ENCODE data around the gene RHOT2.

The RHOT2 gene

DNA sequence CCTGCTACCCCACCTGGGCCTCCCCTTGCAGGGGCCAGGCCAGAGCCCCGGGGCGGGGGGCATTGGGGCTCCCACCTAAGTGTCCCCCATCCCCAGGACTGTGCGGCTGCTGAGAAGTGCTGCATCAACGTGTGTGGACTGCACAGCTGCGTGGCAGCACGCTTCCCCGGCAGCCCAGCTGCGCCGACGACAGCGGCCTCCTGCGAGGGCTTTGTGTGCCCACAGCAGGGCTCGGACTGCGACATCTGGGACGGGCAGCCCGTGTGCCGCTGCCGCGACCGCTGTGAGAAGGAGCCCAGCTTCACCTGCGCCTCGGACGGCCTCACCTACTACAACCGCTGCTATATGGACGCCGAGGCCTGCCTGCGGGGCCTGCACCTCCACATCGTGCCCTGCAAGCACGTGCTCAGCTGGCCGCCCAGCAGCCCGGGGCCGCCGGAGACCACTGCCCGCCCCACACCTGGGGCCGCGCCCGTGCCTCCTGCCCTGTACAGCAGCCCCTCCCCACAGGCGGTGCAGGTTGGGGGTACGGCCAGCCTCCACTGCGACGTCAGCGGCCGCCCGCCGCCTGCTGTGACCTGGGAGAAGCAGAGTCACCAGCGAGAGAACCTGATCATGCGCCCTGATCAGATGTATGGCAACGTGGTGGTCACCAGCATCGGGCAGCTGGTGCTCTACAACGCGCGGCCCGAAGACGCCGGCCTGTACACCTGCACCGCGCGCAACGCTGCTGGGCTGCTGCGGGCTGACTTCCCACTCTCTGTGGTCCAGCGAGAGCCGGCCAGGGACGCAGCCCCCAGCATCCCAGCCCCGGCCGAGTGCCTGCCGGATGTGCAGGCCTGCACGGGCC, 35.2 kb upstream of the RHOT2 start:
- DNase-seq (ENCODE audit: low read depth): no peak

DNA sequence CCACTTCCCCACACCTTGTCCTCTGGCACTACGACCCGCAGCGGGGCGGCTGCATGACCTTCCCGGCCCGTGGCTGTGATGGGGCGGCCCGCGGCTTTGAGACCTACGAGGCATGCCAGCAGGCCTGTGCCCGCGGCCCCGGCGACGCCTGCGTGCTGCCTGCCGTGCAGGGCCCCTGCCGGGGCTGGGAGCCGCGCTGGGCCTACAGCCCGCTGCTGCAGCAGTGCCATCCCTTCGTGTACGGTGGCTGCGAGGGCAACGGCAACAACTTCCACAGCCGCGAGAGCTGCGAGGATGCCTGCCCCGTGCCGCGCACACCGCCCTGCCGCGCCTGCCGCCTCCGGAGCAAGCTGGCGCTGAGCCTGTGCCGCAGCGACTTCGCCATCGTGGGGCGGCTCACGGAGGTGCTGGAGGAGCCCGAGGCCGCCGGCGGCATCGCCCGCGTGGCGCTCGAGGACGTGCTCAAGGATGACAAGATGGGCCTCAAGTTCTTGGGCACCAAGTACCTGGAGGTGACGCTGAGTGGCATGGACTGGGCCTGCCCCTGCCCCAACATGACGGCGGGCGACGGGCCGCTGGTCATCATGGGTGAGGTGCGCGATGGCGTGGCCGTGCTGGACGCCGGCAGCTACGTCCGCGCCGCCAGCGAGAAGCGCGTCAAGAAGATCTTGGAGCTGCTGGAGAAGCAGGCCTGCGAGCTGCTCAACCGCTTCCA, 34.4 kb upstream of the RHOT2 start:
- DNase-seq (ENCODE audit: low read depth): no peak

- no peak for DNase-seq (ENCODE audit: low read depth)
Measured at GRCh38 chr16:634051-634670, 33.8 kb upstream of the RHOT2 start.

DNA sequence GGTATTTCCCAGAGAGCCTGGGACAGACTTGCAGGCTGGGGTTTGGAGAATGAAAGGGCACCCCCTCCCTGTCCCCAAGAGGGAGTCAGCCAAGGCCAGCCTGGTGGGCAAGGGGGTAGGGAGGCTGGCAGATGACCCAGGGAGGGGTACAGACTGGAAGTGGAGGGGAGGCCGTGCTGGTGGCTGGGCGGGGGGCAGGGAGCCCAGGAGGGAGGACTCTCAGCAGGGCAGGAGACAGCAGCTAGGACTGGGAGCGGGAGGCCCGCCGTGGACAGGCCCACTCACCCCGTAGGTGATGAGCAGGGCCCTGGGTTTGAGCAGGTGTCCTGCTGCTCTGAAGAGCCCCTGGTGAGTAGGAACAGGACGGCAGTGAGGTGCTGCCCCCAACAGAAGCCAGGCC, 32.9 kb upstream of the RHOT2 start:
- no peak for DNase-seq (ENCODE audit: low read depth)

DNA sequence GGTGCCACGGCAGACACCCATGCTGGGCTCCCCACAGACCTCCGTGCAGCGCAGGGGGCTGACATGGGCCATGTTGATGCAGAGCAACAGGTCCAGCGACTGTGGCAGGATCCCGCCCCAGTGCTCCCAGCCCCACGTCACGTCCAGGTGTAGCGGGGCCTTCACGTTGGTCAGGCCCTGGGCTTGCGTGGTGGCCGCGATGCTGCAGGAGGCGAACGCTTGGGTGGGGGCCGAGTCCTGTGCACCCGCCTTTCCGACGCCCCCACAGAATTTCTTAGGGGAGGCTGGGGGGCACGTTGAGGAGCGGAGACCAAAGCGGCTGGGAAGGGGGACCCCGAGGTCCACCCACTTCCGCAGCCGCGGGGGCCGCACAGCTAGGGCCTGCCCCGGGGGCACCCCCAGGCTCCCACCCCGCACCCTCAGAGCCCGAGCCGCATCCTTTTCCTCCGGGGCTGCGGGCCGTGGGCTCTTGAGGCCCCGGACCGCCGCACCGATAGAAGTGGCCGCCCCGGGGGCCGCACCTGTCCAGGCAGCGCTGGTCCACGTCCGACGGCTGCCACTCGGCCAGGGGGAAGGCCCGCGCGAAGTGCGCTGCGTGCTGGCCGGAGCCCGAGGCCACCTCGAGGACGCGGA, 32.2 kb upstream of the RHOT2 start:
- no peak for DNase-seq (ENCODE audit: low read depth)

GRCh38 chr16:636206-637080, 31.5 kb upstream of the RHOT2 start, which contains the start of gene METTL26:
TSS of gene METTL26 (minus strand) at chr16:636305. CDS start at chr16:636290, 15 bp downstream.
- DNase-seq (ENCODE audit: low read depth): peak; percentile 90

GRCh38 chr16:637081-638018, 30.6 kb upstream of the RHOT2 start:
- peak; percentile 79 for DNase-seq (ENCODE audit: low read depth)

DNA sequence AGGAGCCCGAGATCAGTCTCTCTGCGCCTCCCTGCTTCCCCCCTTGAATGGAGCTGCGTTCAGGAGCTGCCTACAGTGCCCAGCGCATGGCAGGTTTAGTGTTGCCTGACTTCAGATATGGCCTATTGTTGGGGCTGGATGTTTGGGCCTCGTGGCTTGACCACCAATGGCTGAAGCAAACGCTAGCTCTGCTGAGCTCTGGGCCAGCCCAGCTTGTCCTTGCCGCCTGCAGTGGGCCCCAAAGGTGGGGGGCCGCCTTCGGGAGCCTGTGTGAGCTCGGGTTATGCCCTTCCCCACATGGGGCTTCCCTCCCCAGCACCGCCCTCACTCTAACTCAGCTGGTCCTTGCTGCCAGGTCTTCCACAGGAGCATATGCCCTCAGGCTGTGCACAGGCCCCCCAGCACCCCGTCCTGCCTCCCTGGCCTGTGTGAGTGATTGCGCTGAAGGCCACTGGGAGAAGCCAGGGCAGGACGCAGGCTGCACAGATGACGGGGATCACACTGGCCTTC, 29.8 kb upstream of the RHOT2 start:
- no peak for DNase-seq (ENCODE audit: low read depth)

DNA sequence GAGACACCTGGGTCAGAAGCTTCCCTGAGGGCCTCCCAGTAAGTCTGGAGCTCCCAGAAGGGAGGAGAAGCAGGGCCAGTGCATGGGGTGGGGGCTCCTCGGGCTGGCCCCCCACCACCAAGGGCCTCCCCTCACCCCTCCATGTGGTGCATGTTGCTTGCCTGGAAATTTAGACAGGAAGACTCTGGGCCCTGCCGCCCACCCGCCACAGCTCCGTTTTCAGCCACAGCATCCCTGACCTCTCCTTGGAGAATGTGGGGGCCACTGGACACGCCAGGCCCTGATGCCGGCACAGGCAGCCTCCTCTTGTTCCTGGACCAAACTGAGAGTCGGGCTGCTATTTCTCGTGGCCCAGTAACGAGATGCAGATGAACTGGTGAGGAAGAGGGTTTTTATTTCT, 29.1 kb upstream of the RHOT2 start:
- no peak for DNase-seq (ENCODE audit: low read depth)

GRCh38 chr16:640614-641013, 27.3 kb upstream of the RHOT2 start:
- no peak for DNase-seq (ENCODE audit: low read depth)

DNA sequence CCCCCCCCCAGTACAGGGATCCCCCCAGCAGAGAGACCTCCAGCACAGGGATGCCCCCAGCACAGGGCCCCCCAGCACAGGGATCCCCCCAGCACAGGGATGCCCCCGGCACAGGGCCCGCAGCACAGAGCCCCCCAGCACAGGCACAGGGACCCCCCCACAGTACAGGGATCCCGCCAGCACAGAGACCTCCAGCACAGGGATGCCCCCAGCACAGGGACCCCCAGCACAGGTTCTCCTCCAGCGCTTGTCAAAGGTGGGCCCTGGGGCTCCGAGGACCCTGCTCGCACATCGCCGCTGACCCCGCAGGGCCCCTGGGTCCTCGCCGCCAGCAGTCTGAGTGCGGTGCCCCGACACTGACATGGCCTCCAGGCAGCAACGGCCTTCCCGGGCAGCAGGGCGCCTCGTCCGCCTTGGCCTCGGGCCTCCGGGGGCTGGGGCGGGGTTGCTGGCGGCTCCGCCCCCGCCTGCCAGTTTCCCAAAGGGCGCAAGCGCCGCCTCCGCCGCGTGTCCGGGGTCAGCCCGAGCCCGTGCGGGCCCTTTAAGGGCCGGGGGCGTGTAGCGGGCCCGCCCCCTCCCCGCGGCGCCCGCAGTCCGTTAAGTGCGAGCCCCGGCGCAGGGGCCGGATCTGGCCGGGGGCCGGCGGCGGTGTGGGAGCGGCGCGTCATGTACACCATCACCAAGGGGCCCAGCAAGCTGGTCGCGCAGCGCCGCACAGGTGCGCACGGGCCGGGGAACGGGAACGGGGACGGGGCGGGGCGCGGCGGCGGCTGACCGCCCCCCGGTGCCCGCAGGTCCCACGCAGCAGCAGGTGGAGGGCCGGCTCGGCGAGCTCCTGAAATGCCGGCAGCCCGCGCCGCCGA, 26.4 kb upstream of the RHOT2 start, which contains the start of gene MCRIP2:
MCRIP2 (plus strand) TSS at position 503 of the 863 bp plus-strand sequence; CDS start at position 667, 164 bp downstream.
- DNase-seq (ENCODE audit: low read depth): peak; percentile 79

DNA sequence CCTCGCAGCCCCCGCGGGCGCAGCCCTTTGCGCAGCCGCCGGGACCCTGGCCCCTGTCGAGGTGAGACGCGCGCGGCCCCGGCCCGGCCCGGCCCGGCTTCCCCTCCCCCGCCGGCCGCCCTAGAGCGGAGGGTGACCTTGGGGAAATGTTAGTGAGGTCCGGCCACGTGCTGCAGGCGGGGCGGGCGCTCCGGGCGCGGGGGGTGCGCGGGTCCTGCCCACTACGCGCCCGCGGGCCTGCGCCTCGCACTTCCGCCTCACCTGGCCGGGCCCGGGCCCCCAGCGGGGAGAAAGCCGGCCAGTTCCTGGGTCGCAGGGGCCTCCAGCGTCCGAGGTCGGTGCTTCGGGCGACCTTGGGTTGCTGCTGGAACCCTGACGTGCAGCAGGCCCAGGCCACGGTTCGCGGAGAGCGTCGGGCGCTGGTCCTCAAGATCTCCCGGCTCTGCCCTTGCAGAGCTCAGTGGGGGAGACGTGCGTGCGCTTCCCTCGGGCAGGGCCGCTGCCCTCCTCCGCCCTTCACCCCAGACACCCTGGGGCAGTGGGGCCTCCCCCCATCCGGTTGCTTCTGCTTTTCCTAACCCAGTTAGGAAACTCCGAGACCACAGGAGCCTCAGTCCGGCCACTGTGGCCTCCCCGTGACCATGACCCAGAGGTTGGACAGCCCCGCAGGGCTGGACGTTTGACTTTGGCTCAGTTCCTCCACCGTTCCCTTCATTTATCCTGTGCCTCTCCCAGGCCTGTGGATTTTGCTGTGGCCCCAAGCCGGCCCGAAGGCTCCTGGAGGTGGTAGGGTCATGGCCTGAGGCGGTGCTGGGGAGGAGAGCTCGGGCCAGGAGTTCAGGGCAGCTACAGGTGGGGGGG, 25.5 kb upstream of the RHOT2 start:
- DNase-seq (ENCODE audit: low read depth): peak; percentile 46

- no peak for DNase-seq (ENCODE audit: low read depth)
Measured at GRCh38 chr16:643050-643368, 24.9 kb upstream of the RHOT2 start.

GRCh38 chr16:644556-644955, 23.4 kb upstream of the RHOT2 start:
- DNase-seq (ENCODE audit: low read depth): no peak

- DNase-seq (ENCODE audit: low read depth): no peak
Measured at GRCh38 chr16:645852-646678, 21.9 kb upstream of the RHOT2 start.

GRCh38 chr16:646679-647172, 21.2 kb upstream of the RHOT2 start:
- no peak for DNase-seq (ENCODE audit: low read depth)

Measured in activated T-cell treated with anti-CD3 and anti-CD28 coated beads for 48 hours (primary cell).